Muscle of back (tissue), 13 donors: ENCODE results near the gene TRERF1. TPM values are rescaled to one million over a fixed set of nuclear protein-coding genes. Genes with fewer than 3 reads are reported as not detected.
"Not testable (repeated sequence)": the region's sequence is repeated elsewhere in the genome, so short reads cannot be mapped to it uniquely, and the experiment has no call there.

Experiments used
- DNase-seq, 3 donors: peaks; one replicate each; pipeline versions ENCODE4 v3.0.0 to v3.0.0-alpha.2; 2013
- long read RNA-seq, 9 donors: transcript quantifications; one replicate each; lab custom pipeline, GENCODE V29; 2026
- polyA plus RNA-seq, 10 donors: library from polyadenylated mRNA; unstranded; fragments of 120-200 nt; gene quantifications; one replicate each; pipeline ENCODE4 v1.2.1, GENCODE V29; 2013; ENCODE audit not compliant: insufficient read length in 10 of 10

TRERF1 gene, protein sequence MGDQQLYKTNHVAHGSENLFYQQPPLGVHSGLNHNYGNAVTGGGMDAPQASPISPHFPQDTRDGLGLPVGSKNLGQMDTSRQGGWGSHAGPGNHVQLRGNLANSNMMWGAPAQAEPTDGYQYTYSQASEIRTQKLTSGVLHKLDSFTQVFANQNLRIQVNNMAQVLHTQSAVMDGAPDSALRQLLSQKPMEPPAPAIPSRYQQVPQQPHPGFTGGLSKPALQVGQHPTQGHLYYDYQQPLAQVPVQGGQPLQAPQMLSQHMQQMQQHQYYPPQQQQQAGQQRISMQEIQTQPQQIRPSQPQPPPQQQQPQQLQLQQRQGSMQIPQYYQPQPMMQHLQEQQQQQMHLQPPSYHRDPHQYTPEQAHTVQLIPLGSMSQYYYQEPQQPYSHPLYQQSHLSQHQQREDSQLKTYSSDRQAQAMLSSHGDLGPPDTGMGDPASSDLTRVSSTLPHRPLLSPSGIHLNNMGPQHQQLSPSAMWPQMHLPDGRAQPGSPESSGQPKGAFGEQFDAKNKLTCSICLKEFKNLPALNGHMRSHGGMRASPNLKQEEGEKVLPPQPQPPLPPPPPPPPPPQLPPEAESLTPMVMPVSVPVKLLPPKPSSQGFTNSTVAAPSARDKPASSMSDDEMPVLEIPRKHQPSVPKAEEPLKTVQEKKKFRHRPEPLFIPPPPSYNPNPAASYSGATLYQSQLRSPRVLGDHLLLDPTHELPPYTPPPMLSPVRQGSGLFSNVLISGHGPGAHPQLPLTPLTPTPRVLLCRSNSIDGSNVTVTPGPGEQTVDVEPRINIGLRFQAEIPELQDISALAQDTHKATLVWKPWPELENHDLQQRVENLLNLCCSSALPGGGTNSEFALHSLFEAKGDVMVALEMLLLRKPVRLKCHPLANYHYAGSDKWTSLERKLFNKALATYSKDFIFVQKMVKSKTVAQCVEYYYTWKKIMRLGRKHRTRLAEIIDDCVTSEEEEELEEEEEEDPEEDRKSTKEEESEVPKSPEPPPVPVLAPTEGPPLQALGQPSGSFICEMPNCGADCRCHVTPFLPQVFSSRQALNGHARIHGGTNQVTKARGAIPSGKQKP (N-terminal part only)
- 10 to 100 TPM in 3 of 10 donors, 1 to 10 TPM in 7; 7.1 to 12.6 (median 8.7) TPM for polyA plus RNA-seq
- long read RNA-seq, donor 1, result 0 reads
- long read RNA-seq, donor 2, result 0 reads
- long read RNA-seq, donor 3, result 0 reads
- long read RNA-seq, donor 4, result 0 reads
- long read RNA-seq, donor 5, partial matches to known transcripts, result 9 of 9 reads
- long read RNA-seq, donor 5, other reads (novel, unspliced or antisense), result 0 of 9 reads
- long read RNA-seq, donor 6, result 0 reads
- long read RNA-seq, donor 7, result 0 reads
- long read RNA-seq, donor 8, result 0 reads
- long read RNA-seq, donor 9, result 0 reads

DNA sequence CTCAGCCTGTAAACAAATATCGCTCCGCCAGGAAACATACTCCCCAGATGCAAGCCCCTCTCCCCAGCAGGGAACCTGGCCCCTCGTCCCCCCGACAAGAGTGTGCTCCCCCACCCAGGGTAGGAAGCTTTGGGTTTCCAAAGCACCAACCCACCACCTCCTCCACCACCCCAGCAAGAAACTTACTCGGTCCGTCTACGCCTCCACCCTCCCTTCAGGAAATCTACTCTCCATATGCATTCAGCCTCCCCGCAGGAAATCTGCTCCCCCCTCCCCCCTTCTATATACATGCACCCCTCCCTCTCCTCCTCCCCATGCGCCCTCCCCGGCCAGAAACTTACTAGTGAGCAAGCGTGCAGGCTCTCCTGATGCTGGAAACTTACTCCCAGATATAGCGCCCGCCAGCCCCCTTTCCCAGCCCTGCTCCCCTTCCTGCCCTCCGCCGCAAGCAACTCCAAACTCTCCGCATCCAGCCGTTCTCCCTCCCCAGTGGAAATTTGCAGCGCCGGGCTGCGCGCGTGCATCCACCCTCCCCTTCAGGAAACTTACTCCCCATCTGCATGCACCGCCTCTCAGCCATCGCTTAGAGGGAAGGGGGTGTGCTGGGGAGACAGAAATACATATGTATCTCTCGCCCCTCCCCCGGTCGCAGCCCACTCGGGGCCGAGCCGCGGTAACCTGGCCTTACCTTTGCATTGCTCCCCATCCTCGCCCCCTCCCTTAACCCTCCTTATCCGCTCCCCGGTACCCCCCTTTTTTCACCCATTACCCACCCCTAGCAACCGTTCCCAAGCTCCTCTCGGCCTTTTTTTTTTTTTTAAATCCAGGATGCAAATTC, at the start of gene TRERF1:
TSS of gene TRERF1 (minus strand) at position 594 of the 838 bp plus-strand sequence. CDS start 182,336 bp downstream, outside the sequence.
- DNase-seq, result peak; percentile 84 to 96 (median 85)

DNA sequence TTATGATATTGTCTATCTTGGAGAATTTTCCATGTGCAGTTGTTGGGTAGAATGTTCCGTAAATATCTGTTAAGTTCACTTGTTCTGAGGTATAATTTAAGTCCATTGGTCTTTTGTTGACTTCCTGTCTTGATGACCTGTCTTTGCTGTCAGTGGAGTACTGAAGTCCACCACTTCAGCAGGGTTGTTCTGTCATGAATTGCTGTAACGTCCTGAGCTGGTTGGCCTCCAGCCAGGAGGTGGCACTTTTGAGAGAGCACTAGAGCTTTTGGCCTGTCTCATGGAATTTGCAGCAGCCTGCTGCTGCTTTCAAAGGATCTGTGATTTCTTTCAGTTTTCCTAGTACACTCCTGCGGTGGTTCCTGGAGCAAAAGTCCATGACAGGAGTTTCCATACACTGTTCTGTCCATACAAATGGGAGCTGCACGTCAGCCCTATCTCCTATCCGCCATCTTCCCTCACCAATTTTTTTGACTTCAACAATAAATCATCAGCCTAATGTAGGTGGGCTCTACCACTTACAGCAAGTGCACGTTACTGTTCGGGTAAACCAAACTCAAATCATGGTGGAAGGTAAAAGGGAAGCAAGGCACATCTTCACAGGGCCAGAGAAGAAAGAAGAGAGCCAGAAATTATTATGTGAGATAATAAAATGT, 46.9 kb upstream of the TRERF1 start:
- no peak for DNase-seq

DNA sequence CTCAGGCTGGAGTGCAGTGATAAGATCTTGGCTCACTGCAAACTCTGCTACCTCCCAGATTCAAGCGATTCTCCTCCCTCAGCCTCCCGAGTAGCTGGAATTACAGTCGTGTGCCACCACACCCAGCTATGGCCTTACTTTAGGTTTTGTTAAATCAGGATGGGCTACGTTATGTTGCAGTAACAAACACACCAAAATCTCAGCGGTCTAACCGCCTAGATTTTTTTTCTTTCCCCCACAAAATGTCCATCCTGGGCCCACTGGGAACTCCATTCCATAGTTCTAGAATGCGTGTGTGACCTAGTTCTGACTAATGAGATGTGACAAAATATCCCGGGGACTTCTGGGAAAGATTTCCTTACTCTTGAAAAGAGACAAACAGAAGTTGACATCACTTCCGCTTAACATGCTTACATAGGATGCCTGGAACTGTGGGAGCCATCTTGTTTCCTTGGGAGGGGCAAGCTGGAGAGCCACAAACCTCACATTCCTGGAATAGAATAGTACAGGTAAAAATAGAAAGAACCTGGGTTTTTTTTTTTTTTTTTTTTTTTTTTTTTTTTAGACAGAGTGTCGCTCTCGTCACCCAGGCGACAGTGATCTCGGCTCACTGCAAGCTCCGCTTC, 42.3 kb upstream of the TRERF1 start:
- DNase-seq, result no peak

DNA sequence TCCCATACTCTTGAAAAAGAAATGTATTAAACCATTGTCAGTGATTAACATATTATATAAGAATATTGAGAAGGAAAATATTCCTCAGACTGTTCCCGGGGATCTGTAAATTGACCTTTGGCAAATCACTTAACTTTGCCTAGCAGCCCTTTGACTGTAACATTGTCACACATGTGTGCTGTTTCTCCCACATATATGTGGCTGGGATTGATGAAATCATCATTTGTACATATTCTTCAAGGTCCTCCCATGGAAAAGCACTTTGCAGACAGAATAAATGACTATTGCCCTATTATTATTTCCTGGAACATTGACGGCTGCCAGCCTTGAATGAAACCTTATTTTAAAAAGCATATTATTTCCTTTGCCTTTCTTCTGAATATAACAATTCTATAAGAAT, 36.4 kb upstream of the TRERF1 start:
- DNase-seq, result no peak

DNA sequence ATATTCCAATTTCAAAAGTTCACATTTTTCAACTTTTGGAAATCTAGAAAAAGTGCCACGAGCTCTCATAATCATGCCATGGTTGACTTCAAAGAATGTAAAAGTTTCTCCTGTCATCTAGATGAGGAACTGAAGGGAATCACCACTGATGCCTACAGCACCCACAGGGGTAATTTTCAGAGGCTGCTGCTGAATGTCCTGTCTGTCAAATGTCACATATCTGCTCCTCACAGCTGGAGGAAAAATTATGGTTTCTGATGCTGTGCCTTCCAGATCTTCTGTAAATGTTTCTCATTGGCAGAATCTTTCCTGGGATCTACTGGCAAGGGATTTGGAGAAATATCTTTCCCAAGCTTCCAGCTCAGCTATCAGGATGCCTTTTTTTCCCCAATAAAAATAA, 32.5 kb upstream of the TRERF1 start:
- no peak for DNase-seq

DNA sequence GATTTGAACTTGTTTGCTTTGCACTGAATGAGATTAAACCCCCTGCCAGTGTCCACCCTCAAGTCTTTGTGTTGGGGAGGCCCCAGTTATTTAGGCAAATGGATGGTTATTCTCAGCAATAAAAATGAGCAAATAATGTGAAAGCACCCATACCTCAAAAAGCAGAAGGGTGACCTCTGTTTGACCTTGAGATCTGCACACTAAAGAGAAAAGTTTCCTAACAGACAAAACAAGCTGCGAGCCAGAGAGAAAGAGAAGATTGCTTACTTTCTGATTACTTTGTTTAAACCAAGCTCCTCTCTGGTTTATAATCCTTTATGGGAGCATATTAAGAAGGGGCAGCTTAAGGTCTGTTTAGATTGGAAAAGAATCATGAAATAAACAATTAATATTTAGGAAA, 30.4 kb upstream of the TRERF1 start:
- DNase-seq, result peak in 1 of 3 donors; percentile 40

DNA sequence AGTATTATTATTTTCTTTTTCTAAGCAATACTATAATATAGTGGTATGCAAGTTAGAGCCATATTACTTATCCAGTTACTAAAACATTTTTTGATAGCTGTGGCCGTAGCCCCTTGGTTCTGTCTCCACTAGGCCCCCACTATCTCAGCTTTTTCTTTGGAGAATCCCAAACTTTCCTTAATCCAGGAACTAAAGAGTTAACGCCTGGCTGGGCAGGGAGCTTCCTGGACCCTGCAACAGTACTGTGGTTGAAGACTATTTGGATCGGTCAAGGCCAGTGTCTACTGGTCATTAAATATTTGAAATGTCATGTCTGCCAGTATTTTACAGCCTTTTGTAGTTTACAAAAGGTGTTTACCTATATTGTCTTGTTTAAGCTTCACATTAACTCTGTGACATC, 20.0 kb upstream of the TRERF1 start:
- DNase-seq, result no peak

DNA sequence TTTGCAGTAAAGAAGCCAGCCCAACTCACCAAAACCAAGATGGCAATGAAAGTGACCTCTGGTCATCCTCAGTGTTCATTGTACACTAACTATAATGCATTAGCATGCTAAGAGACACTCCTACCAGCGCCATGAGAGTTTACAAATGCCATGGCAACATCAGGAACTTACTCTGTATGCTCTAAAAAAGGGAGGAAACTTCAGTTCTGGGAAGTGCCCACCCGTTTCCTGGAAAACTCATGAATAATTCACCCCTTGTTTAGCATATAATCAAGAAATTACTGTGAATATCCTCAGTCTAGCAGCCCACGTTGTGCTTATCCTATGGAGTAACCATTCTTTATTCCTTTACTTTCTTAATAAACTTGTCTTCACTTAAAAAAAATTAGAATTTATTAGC, 19.4 kb upstream of the TRERF1 start:
- no peak for DNase-seq

DNA sequence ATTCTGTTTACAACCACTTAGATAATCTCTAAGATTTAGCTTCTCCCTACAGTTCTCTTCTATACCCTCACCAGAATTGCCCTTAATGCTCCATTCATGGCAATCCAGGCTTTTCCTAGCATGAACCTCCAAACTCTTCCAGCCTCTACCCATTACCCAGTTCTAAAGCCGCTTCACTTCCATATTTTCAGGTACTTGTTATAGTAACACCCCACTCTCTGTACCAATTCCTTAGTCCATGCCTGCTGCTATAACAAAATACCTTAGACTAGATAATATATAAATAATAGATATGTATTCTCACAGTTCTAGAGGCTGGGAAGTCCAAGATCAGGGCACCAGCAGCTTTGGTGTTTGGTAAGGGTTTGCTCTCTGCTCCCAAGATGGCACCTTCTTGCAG, 16.5 kb upstream of the TRERF1 start:
- DNase-seq, result no peak

DNA sequence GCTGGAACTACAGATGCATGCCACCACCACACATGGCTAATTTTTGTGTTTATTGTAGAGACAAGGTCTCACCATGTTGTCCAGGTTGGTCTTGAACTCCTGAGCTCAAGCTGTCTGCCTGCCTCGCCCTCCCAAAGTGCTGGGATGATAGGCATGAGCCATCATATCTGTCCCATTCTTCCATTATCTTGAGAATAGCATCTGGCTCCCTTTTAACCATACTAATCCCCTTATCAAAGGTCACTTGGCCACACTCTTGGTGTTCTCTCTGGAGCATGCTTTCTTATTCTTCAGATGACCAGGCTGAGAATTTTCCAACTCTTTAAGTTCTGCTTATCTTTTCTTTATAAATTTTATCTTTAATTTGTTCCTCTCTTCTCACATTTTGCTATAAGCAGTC, 15.9 kb upstream of the TRERF1 start:
- DNase-seq, result no peak

DNA sequence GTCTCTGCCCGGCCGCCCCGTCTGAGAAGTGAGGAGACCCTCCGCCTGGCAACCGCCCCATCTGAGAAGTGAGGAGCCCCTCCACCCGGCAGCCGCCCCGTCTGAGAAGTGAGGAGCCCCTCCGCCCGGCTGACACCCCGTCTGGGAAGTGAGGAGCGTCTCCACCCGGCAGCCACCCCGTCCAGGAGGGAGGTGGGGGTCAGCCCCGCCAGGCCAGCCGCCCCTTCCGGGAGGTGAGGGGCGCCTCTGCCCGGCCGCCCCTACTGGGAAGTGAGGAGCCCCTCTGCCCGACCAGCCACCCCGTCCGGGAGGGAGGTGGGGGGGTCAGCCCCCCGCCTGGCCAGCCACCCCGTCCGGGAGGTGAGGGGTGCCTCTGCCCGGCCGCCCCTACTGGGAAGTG, 14.7 kb upstream of the TRERF1 start:
- not testable (repeated sequence) for DNase-seq

DNA sequence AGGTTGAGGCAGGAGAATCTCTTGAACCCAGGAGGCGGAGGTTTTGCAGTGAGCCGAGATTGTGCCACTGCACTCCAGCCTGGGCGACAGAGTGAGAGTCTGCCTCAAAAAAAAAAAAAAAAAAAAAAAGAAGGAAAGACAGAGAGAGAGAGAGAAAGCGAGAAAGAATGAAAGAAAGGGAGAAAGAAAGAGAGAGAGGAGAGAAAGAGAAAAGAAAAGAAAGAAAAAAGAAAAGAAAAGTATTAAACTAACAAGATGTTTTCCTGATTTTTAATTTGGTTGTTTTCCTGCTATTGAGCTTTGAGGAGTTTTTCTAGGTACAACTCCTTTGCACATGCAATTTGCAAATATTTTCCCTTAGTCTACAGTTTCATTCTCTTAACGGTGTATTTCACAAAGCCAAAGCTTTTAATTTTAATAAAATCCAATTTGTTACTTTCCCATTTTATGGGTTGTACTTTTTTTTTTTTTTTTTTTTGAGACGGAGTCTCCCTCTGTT, 10.8 kb upstream of the TRERF1 start:
- DNase-seq, result no peak

DNA sequence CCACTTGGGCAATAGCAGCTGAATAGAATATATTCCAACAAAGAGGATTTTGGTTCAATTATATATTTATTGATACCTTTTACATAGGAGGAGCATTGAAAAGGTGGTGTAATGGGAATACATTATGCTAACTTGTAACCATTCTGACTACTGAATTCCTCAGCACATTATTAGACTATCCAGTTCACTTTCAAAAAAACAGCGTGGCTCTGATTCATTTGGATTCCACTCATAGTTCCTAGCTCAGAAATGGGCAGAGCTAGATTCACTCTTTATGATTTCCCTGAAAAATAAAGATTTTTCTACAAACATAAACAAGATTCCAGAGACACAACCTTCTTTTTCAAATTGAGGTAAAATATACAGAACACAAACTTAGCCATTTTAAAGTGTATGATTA, 9.2 kb upstream of the TRERF1 start:
- no peak for DNase-seq

DNA sequence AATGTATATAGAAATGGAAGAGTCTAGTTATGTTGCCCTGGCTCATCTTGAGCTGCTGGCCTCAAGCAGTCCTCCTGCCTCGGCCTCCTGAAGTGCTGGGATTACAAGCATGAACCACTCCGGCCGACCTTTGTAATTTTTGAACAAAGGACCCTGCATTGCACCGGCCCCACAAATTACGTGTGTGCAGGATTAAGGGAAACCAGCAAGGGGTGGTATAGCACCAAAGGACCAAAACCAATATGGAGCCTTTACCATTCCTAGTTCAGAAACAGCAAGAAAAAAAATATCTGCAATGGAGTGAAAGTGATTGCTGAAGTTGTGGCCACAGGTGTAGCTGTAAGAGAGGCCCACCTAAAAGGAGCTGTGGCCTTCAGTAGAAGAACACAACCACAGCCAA, 8.2 kb upstream of the TRERF1 start:
- DNase-seq, result no peak

DNA sequence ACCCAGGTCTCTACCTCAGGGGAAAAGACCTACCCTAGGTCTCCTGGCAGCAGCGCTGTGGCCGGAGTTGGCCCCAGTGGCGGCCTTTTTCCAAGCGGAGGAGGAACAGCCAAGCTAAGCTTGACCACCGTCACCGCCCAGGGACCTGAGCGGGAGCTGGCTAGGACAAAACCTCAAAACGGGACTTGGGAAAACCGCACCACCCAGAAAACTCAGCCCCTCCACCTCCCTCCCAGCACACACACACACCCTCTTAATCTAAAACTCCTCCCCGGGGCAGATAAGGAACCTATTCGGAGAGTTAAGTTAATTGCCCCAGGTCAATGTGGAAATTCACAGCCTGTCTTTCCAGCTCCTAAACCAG, 2.7 kb upstream of the TRERF1 start:
- DNase-seq, result peak in 1 of 3 donors; percentile 41

DNA sequence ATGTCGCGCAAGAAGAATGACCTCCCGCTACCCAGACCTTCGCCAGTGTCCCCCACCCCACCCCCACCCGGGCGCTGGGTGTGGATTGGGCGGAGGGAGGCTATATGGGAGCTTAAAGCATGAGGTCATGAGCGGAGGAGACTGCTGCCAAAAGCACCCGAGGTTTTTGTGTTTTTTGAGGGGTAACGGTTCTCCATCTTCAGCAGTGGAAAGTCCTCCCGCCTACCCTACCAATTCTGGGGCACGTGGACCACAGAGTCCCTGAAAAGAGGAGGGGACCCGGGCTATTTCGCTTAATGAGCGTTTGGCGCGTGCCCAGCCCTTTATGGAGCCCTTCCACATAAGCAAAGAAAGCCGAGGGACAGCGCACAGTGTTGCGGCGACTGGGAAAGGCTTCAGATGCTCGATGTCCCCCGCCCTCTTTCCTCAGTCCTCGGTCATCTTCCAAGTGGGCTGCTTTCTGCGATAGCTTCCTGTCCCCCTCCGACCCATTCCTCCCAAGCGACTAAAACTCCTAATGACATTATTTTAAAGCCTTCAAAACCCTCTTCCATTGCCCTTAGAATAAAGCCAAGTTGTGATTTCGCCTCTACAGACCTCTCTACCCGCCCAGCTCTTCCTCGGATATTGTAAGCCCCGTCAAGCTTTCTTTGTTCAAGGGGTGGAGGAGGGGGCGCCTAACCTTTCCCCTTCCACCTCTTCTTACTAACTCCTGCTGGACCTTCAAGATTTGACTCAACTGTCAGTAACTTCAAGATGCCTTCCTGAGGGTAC, 2.1 kb upstream of the TRERF1 start:
- peak; percentile 62 to 91 (median 82) for DNase-seq

DNA sequence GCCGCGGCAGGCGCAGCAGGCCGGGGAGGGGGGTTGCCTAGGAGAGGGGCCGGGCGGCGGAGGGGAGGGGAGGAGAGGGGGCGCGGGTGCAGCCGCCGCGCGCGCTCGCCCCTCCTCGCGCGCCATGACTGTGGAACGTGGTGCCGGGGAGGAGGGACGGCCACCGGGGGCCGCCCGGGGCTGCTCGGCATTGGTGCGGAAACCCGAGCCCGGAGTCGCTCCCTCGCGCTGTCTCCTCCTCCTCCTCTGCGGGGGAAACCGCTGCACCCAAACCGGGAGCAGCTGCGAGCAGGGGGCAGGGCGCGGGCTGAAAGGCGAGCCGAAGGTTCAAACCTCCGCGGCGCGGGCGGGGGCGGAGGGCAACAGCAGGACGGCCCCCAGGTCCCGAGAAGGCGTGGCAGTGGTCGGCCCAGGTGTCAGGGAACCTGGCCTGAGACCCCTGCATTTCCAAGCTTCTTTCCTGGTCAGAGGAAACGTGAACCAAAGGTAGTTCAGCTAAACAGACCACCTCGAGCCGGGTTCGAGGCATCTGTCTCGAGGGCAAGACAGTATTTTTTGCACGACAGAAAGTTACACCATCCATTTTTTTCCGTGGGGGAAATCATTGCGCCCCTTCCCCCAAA, 1.4 kb upstream of the TRERF1 start:
- DNase-seq, result peak; percentile 95 to 98 (median 97)
